ENCODE results near the gene SOCS6. TPM values are rescaled to one million over a fixed set of nuclear protein-coding genes. Genes with fewer than 3 reads are reported as not detected.
"Not testable (repeated sequence)": the region's sequence is repeated elsewhere in the genome, so short reads cannot be mapped to it uniquely, and the experiment has no call there.

SOCS6 gene
- total RNA-seq, 1 donor from 2014 or later = 16.0 TPM

GRCh38 chr18:70354771-70355170 is 65.9 kb downstream of the SOCS6 start:
- intact Hi-C loops (cut with DNase I) = no loop called here
- H3K27me3 ChIP-seq = no peaks in the 10 kb centered on the region
- no peak for TF ChIP-seq POLR2AphosphoS5 (IDR thresholded peaks at IDR 0.05; ENCODE audit: insufficient read depth in 1 of 2, low read depth in 1 of 2)
- TF ChIP-seq CTCF (IDR thresholded peaks at IDR 0.05) = no peak
- TF ChIP-seq POLR2A (IDR thresholded peaks at IDR 0.05) = no peak
- no peak overlapping the region for H3K27ac ChIP-seq
- H3K4me1 ChIP-seq = no peaks in the 10 kb centered on the region
- H3K4me3 ChIP-seq = no peak overlapping the region
- H3K9me3 ChIP-seq = no peaks in the 10 kb centered on the region
- no peak for DNase-seq (ENCODE audit: extremely low spot score in 2 of 2)
- H3K36me3 ChIP-seq = no peaks in the 10 kb centered on the region

GRCh38 chr18:70355620-70356385 is 67.0 kb downstream of the SOCS6 start:
- Histone ChIP-seq H3K27ac (no peak overlapping the region), H3K27me3 (no peaks in the 10 kb centered on the region), H3K4me3 (no peak overlapping the region), H3K36me3 (no peaks in the 10 kb centered on the region), H3K9me3 (no peaks in the 10 kb centered on the region), H3K4me1 (no peaks in the 10 kb centered on the region)
- TF ChIP-seq CTCF (IDR thresholded peaks at IDR 0.05) (no peak), POLR2A (IDR thresholded peaks at IDR 0.05) (no peak), POLR2AphosphoS5 (IDR thresholded peaks at IDR 0.05; ENCODE audit: insufficient read depth in 1 of 2, low read depth in 1 of 2) (no peak)
- intact Hi-C loops (cut with DNase I) = no loop called here
- DNase-seq (ENCODE audit: extremely low spot score in 2 of 2) = no peak

- H3K4me3 ChIP-seq; H3K36me3 ChIP-seq; H3K9me3 ChIP-seq; H3K27ac ChIP-seq; DNase-seq (ENCODE audit: extremely low spot score in 2 of 2); intact Hi-C loops (cut with DNase I); H3K27me3 ChIP-seq; H3K4me1 ChIP-seq: not testable (repeated sequence)
These were observed 69.2 kb downstream of the SOCS6 start for GRCh38 chr18:70358105-70358406.

- no peak for DNase-seq (ENCODE audit: extremely low spot score in 2 of 2)
- H3K27ac ChIP-seq = no peak overlapping the region
- H3K27me3 ChIP-seq = no peaks in the 10 kb centered on the region
- TF ChIP-seq CTCF (IDR thresholded peaks at IDR 0.05) (no peak), POLR2A (IDR thresholded peaks at IDR 0.05) (no peak), POLR2AphosphoS5 (IDR thresholded peaks at IDR 0.05; ENCODE audit: insufficient read depth in 1 of 2, low read depth in 1 of 2) (no peak)
- no peaks in the 10 kb centered on the region for H3K36me3 ChIP-seq
- H3K4me1 ChIP-seq = no peaks in the 10 kb centered on the region
- no peak overlapping the region for H3K4me3 ChIP-seq
- intact Hi-C loops (cut with DNase I) = no loop called here
- H3K9me3 ChIP-seq = no peaks in the 10 kb centered on the region
These were observed 70.2 kb downstream of the SOCS6 start for GRCh38 chr18:70359071-70359470.

GRCh38 chr18:70362258-70362657 is 73.4 kb downstream of the SOCS6 start:
- intact Hi-C loops (cut with DNase I) = no loop called here
- no peaks in the 10 kb centered on the region for H3K27me3 ChIP-seq
- TF ChIP-seq CTCF (IDR thresholded peaks at IDR 0.05) (no peak), POLR2A (IDR thresholded peaks at IDR 0.05) (no peak), POLR2AphosphoS5 (IDR thresholded peaks at IDR 0.05; ENCODE audit: insufficient read depth in 1 of 2, low read depth in 1 of 2) (no peak)
- no peak overlapping the region for H3K4me3 ChIP-seq
- H3K4me1 ChIP-seq = no peaks in the 10 kb centered on the region
- no peaks in the 10 kb centered on the region for H3K36me3 ChIP-seq
- no peak overlapping the region for H3K27ac ChIP-seq
- no peaks in the 10 kb centered on the region for H3K9me3 ChIP-seq
- DNase-seq (ENCODE audit: extremely low spot score in 2 of 2) = no peak
